ENCODE measurements around the gene GRIK2.

- TF ChIP-seq, protein P1, sequence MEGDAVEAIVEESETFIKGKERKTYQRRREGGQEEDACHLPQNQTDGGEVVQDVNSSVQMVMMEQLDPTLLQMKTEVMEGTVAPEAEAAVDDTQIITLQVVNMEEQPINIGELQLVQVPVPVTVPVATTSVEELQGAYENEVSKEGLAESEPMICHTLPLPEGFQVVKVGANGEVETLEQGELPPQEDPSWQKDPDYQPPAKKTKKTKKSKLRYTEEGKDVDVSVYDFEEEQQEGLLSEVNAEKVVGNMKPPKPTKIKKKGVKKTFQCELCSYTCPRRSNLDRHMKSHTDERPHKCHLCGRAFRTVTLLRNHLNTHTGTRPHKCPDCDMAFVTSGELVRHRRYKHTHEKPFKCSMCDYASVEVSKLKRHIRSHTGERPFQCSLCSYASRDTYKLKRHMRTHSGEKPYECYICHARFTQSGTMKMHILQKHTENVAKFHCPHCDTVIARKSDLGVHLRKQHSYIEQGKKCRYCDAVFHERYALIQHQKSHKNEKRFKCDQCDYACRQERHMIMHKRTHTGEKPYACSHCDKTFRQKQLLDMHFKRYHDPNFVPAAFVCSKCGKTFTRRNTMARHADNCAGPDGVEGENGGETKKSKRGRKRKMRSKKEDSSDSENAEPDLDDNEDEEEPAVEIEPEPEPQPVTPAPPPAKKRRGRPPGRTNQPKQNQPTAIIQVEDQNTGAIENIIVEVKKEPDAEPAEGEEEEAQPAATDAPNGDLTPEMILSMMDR (conservative IDR thresholded peaks at IDR 0.05): no peak
- TF ChIP-seq EZH2 (IDR thresholded peaks at IDR 0.05; ENCODE audit: low read depth): no peak
Measured at GRCh38 chr6:101588343-101588742, 194.8 kb downstream of the GRIK2 start.

Data from PC-9 (cell line).